Activated CD4-positive, alpha-beta T cell treated with anti-CD3 and anti-CD28 coated beads, Interleukin-2, amount 10 ng/mL, durations not matched to agents 7 days and 5 days (primary cell): ENCODE measurements around the gene CHAT. TPM values are rescaled to one million over a fixed set of nuclear protein-coding genes. Genes with fewer than 3 reads are reported as not detected.

Experiments
- CTCF ChIA-PET: fragments of 350-600 bp; sonication (Branson Sonifier 250); formaldehyde crosslinking; loops from one replicate; lab custom pipeline; 2021; ENCODE audit warnings: antibody characterized with exemption; lab: Charles Lee
- POLR2A ChIA-PET: fragments of 350-600 bp; sonication (Branson Sonifier 250); formaldehyde crosslinking; loops from one replicate; lab custom pipeline; 2021; ENCODE audit warnings: antibody characterized with exemption; lab: Charles Lee
- DNase-seq: peaks from one replicate; pipeline ENCODE4 v3.0.0-alpha.2; 2020
- H3K27ac Mint-ChIP-seq: one replicate; pipeline ENCODE4 v1.8.0; 2021; ENCODE audit warnings: mild to moderate bottlenecking, moderate library complexity, mixed read lengths
- H3K27me3 Mint-ChIP-seq: one replicate; pipeline ENCODE4 v1.8.0; 2021; ENCODE audit warnings: mixed read lengths
- H3K36me3 Mint-ChIP-seq: one replicate; pipeline ENCODE4 v1.8.0; 2021; ENCODE audit warnings: low read depth, mixed read lengths
- H3K4me1 Mint-ChIP-seq: one replicate; pipeline ENCODE4 v1.8.0; 2021; ENCODE audit warnings: mixed read lengths
- H3K4me3 Mint-ChIP-seq: one replicate; pipeline ENCODE4 v1.8.0; 2021; ENCODE audit warnings: mild to moderate bottlenecking, moderate library complexity, mixed read lengths
- H3K9me3 Mint-ChIP-seq: one replicate; pipeline ENCODE4 v1.8.0; 2021; ENCODE audit warnings: mixed read lengths
- total RNA-seq, 2 experiments: library from RNA; stranded (reverse); gene quantifications; one replicate each; pipeline ENCODE4 v1.2.3, GENCODE V29; 2021

The CHAT gene
- total RNA-seq, 2 experiments from 2014 or later, result not detected

DNA sequence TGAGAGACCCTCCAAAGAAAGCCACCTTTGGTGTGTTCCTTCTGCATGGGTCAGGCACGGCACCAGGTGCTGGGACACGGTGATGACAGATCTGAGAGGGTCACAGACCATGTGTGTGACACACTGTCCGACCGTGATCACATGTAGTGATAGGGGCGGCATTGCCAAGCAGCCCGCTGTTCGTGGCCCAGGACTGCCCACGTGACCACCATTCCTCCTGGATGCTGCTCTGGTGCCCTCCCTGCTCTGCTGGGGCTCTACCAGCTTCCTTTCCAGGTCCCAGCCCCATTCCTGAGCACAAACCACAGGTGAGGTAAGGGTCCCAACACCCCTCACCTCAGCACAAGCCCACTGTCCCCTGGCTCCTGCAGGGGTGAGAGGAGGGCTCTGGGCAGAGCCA is 13.8 kb upstream of the CHAT start:
- H3K36me3 Mint-ChIP-seq, result no peaks in the 10 kb centered on the region
- peaks cover 4% of the 10 kb centered on the region for H3K27me3 Mint-ChIP-seq
- no peak for DNase-seq
- no peak overlapping the region for H3K4me3 Mint-ChIP-seq
- no peaks in the 10 kb centered on the region for H3K4me1 Mint-ChIP-seq
- no peaks in the 10 kb centered on the region for H3K9me3 Mint-ChIP-seq
- H3K27ac Mint-ChIP-seq, result no peak overlapping the region
- ChIA-PET POLR2A (no interaction called here), CTCF (no interaction called here)

DNA sequence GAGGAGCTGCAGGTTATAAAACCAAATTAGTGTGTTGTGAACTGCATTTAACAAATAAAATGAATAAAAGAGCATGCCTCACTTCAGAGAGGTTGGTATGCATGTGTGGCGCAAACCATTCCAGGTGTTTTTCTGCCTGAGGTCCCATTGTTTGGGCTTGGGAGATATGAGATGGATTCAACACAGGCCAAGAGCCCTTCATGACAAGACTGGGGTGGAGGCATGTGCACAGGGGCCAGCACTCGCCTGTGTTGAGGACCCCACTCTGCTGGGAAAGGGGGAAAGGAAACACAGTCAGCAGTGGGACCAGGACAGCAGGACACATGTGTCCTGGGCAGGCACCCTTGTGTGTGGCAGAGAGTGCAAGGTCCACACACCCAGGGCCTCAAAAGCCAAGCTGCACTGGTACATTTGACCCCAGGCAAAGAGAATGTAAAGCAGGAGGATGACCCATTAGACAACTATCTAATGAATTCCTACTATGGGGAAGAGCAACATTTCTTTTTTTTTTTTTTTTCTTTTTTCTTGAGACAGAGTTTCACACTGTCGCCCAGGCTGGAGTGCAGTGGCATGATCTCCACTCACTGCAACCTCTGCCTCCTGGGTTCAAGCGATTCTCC is 12.9 kb upstream of the CHAT start:
- no peak for DNase-seq
- H3K27ac Mint-ChIP-seq, result no peak overlapping the region
- no peaks in the 10 kb centered on the region for H3K9me3 Mint-ChIP-seq
- peaks cover 6% of the 10 kb centered on the region for H3K27me3 Mint-ChIP-seq
- H3K4me1 Mint-ChIP-seq, result no peaks in the 10 kb centered on the region
- H3K36me3 Mint-ChIP-seq, result no peaks in the 10 kb centered on the region
- ChIA-PET POLR2A (no interaction called here), CTCF (no interaction called here)
- H3K4me3 Mint-ChIP-seq, result no peak overlapping the region

DNA sequence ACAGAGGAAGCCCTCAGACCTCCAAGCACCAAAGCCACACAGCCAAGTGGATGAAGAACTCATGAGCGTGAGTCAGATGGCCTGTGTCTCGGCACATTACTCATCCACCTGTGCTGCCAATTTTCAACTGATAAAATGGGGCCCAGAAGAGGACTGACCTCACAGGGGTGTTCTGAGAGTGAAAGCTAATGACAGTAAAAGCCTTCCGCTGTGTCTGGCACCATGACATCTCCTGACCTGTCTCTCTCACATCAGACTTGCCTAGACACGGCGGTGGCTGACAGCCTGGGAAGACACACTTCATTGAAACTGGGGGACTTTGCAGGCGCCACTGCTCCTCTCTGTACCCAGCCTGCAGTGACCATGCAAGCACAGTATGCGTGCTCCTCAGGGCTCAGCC is 12.0 kb upstream of the CHAT start:
- Mint-ChIP-seq H3K27me3 (peaks cover 9% of the 10 kb centered on the region), H3K36me3 (no peaks in the 10 kb centered on the region), H3K4me3 (no peak overlapping the region), H3K9me3 (no peaks in the 10 kb centered on the region), H3K4me1 (peaks cover 2% of the 10 kb centered on the region), H3K27ac (no peak overlapping the region)
- CTCF ChIA-PET, result no interaction called here
- POLR2A ChIA-PET, result no interaction called here
- DNase-seq, result no peak

DNA sequence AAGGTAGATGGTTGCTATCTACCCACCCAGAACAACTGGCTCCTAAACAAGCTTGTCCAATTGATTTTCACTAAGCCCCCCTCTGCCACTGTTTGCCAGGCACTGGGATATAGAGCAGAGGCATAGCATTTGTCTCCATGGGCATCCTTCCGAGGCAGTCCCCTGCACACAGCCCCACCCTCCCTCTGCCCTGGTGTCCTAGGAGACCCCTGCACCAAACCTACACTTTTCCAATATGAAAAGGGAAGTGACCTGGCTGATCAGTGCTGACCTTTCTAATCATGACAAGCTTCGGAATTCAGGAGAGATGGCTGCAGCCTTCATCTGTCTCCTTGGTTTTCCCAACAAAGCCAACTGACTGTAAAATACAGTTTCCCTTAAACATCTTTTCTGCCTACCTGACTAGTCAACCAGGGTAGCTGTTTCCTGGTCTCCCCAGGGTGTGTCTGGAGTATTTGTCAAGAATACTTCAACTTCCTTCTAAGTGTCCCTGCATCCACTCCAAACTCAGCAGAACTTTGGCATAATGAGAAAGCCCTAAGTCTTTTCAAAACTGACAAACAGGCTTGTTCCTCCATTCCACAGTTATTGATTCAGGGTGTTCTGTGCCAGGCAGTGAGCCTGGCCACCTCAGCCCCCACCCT is 11.3 kb upstream of the CHAT start:
- H3K27ac Mint-ChIP-seq, result no peak overlapping the region
- CTCF ChIA-PET, result no interaction called here
- no peak for DNase-seq
- POLR2A ChIA-PET, result no interaction called here
- no peaks in the 10 kb centered on the region for H3K9me3 Mint-ChIP-seq
- H3K27me3 Mint-ChIP-seq, result peaks cover 15% of the 10 kb centered on the region
- peaks cover 2% of the 10 kb centered on the region for H3K4me1 Mint-ChIP-seq
- no peaks in the 10 kb centered on the region for H3K36me3 Mint-ChIP-seq
- no peak overlapping the region for H3K4me3 Mint-ChIP-seq

DNA sequence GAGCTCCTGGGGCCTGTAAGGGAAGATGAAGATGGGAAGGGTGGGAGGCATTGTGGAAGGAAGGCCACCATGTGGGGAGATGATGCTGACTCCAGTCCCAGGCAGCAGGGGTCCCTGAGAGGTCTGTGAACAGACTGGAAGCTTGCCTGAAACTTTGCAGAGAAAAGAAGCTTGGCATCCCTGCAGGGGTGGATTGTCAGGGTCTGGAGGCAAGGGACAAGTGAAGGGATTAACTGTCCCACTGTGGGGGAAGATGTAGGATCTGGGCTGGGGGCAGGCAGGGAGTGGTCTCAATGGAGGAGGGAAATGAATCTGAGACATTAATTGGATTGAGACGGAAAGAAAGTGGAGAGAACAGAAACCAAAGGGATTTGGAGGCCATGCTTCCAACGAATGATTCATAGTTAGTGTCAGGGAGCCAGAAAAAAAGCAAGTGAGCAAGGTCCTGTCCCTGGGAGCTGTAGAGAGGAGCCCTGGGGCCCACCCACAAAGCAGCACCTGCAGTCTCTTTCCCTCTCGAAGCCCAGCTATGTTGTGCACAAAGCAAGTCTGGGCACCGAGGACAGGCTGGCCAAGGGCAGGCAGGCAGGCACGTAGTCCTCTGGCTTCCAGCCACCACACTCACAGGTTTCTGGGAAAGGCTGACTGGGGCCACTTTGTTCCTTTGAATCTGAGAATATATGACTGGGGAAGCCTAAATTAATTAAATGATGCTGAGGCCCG is 8.5 kb upstream of the CHAT start:
- Mint-ChIP-seq H3K4me3 (no peak overlapping the region), H3K9me3 (no peaks in the 10 kb centered on the region), H3K4me1 (peaks cover 2% of the 10 kb centered on the region), H3K27me3 (peaks cover 37% of the 10 kb centered on the region), H3K27ac (no peak overlapping the region), H3K36me3 (no peaks in the 10 kb centered on the region)
- ChIA-PET POLR2A (no interaction called here), CTCF (interaction anchor here (0.6 kb wide), 1 partner anchor 1568 kb away, joined by 3 read pairs; no protein-coding TSS in a partner anchor)
- no peak for DNase-seq

DNA sequence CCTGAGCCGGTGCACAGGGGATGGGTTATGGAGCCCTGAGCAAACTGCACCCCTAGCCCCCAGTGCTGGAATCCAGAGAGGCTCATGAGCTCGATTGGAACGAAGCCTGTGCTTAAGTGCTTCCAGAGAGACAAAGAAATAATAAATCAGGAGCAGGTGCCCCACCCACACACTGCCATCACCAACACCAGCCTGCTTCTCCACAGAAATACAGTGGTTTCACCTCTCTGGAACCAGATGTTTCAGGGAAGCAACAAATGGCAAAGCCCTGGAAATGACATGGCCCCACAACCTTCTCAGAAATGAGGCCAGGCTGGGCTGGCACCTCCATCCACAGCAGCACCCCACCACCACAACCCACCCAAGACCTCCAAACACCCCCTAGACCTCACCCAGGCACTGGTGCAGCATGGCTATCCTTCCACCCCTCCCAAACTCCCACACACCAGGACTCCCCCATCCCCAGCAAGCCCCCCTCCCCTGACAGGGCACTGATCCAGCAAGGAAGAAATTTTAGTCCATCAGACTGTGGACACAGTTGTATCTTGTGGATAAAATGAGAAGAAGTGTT is 7.8 kb upstream of the CHAT start:
- Mint-ChIP-seq H3K4me3 (no peak overlapping the region), H3K9me3 (no peaks in the 10 kb centered on the region), H3K27me3 (peaks cover 38% of the 10 kb centered on the region), H3K4me1 (peaks cover 2% of the 10 kb centered on the region), H3K36me3 (no peaks in the 10 kb centered on the region), H3K27ac (no peak overlapping the region)
- DNase-seq, result no peak
- ChIA-PET CTCF (interaction anchor here (0.9 kb wide), 1 partner anchor 11 kb away, joined by 3 read pairs; no protein-coding TSS in a partner anchor), POLR2A (no interaction called here)

DNA sequence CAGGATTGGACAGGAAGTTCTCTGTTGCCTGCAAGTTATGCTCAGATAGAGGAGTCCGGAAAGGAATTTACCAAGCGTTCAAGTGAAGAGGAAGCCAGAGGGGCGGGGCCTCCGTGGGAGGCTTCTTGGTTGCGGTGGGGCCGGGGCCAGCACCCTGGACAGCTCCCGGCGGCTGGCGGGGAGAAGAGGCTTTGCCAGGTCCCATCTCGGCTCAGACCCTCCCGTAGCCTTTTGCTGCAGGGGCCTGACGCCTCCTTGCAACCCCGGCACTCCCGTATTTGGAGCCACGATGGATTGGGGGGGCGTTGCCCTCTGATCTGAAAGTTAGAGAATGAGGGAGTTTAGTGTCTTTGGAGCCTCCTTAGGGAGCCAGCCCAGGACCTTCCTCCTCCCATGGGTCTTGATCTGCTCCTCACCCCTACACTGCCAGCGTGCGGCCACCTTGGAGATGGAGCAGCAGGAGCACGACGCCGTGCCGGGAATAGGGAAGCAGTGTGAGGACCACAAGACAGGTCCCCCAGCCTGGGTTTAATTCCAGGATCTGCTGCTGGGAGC is 6.8 kb upstream of the CHAT start:
- ChIA-PET POLR2A (no interaction called here), CTCF (no interaction called here)
- Mint-ChIP-seq H3K9me3 (peaks cover 3% of the 10 kb centered on the region), H3K4me3 (no peak overlapping the region), H3K4me1 (peaks cover 9% of the 10 kb centered on the region), H3K36me3 (peaks cover 5% of the 10 kb centered on the region), H3K27ac (no peak overlapping the region), H3K27me3 (peaks cover 48% of the 10 kb centered on the region)
- peak; percentile 83 for DNase-seq

DNA sequence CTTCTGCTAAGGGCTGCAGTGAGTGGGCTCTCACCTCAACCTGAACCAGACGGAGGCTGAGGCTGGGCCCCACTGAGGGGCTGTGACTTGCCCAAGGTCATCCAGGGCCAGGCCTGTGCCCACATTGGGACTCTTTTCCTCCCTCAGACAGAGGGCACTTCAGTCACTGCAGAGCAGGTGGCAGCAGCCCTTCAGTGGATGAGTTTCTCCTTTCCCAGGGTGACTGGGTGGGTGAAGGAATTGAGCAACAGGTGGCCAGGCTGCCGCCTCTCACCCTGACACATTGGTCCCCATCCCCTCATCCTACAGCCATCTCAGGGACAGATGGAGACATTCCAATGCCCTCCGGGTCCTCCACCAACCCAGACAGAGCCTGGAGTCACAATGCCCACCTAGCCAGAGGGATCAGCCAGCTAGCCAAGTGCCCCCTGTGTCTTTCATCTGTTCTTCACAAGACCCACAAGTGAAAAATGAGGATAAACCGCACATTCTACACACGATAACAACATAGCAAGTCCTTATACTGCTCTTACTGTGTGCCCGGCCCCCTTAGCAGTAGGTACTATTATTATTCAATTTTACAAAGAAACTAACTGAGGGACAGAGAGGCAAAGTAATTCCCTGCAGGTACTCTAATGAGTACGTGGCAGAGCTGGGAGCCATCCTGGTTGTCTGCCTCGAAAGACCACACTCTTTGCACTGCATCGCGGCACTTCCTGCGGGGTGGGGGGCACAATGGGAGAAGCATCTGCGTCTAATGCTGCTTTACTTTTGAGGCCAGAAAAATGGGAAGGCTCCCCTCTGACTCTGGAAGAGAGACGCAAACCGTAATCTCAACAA is 5.5 kb upstream of the CHAT start:
- peaks cover 12% of the 10 kb centered on the region for H3K36me3 Mint-ChIP-seq
- H3K9me3 Mint-ChIP-seq, result peaks cover 7% of the 10 kb centered on the region
- no peak overlapping the region for H3K27ac Mint-ChIP-seq
- no peak for DNase-seq
- ChIA-PET POLR2A (no interaction called here), CTCF (no interaction called here)
- H3K27me3 Mint-ChIP-seq, result peaks cover 61% of the 10 kb centered on the region
- peaks cover 11% of the 10 kb centered on the region for H3K4me1 Mint-ChIP-seq
- no peak overlapping the region for H3K4me3 Mint-ChIP-seq

DNA sequence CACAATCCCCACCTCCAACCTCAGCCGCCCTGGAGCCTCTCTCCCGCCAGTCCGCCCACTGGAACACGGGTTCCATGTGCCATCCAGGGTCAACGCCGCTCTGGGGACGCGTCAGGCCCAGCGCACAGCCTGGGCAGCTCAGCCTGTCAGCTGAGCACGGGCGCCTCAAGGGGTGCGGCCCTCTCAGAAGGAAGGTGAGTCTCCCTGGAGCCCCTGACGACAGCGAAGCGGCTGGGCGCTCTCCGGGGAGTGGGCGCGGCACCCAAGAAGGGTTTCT is 4.9 kb upstream of the CHAT start:
- Mint-ChIP-seq H3K36me3 (peaks cover 13% of the 10 kb centered on the region), H3K4me1 (peaks cover 13% of the 10 kb centered on the region), H3K27ac (no peak overlapping the region), H3K9me3 (peaks cover 7% of the 10 kb centered on the region), H3K4me3 (no peak overlapping the region), H3K27me3 (peaks cover 66% of the 10 kb centered on the region)
- DNase-seq, result no peak
- CTCF ChIA-PET, result no interaction called here
- POLR2A ChIA-PET, result no interaction called here

DNA sequence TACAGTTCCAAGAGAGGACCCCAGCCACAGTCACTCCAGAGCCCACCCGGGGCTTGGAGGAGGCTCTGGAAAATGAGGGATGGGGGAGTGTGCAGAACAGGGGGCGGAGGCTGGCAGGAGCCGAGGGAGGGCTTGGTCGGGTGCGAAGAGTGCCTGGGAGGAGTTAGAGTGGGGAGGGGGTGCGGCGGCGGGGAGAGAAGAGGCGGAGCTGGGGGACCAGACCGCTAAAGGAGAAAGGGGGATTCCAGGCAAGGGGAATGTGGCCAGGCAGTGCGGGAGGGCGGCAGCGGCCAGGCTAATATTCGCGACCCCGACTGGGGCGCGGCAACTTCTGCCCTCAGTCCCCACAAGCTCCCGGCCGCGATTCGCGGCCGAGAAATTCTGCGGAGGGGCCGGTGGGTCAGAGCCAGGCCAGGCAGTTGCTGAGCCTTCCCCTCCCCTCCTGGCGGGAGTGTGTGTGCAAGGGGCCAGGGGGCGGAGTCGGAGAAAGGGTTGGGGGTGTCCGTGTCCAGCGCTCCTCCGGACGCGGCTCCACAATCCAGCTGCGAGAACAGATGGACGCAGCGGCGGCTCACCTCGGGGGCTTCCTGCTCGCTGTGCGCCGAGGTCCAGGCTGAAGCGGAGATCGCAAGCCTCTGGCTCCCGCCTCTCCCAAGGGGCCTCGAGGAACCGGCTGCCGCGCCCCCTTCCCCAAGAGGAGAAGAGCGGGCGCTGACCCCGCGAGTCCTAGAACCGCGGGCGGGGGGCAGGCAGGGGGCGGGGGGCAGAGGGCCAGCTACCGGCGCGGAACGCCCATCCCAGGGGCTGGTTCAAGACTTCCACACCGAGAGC is 4.3 kb upstream of the CHAT start:
- peaks cover 13% of the 10 kb centered on the region for H3K36me3 Mint-ChIP-seq
- ChIA-PET CTCF (no interaction called here), POLR2A (no interaction called here)
- no peak overlapping the region for H3K27ac Mint-ChIP-seq
- peaks cover 7% of the 10 kb centered on the region for H3K9me3 Mint-ChIP-seq
- DNase-seq, result no peak
- peaks cover 65% of the 10 kb centered on the region for H3K27me3 Mint-ChIP-seq
- H3K4me1 Mint-ChIP-seq, result peaks cover 13% of the 10 kb centered on the region
- H3K4me3 Mint-ChIP-seq, result no peak overlapping the region

DNA sequence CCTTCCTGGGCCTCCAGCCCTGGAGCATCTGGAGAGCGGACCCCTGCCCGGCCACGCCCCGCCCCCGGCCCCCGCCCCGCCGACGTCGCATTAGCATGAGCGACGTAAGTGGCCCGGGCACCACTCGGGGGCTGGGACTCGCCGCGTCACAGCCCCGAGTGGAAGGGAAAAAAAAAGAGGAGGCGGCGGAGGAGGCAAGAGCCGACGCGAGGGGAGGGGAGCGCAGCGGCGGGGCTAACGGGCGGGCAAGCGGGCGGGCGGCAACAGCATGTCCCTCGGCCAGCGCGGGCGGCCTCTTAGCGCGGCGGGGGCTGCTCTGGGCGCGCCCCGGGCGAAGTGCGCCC is 3.8 kb upstream of the CHAT start, which contains the start of gene SLC18A3:
SLC18A3 (plus strand) TSS at position 197 of the 344 bp plus-strand sequence. CDS start 431 bp downstream, outside the sequence.
- peak within 1 kb of the TSS; percentile 74 for H3K27ac Mint-ChIP-seq
- H3K36me3 Mint-ChIP-seq, result peaks cover 13% of the 10 kb centered on the region
- H3K4me1 Mint-ChIP-seq, result peaks cover 13% of the 10 kb centered on the region
- no peak within 1 kb of the TSS for H3K4me3 Mint-ChIP-seq
- peaks cover 7% of the 10 kb centered on the region for H3K9me3 Mint-ChIP-seq
- no peak for DNase-seq
- CTCF ChIA-PET, result no interaction called here
- POLR2A ChIA-PET, result no interaction called here
- H3K27me3 Mint-ChIP-seq, result peaks cover 69% of the 10 kb centered on the region
